Occipital lobe (tissue), 2 donors: Measurements from ENCODE around the gene FAM219A. TPM values are rescaled to one million over a fixed set of nuclear protein-coding genes. Genes with fewer than 3 reads are reported as not detected.
A peak's percentile ranks its signal among the peaks of the same experiment; 100 is the strongest.
"Not testable (repeated sequence)": the region's sequence is repeated elsewhere in the genome, so short reads cannot be mapped to it uniquely, and the experiment has no call there.

Experiments
- DNase-seq: peaks from one replicate; lab custom pipeline; 2025; lab: John Stamatoyannopoulos, UW
- total RNA-seq: library from RNA; depleted of rRNA; stranded (reverse); fragments of >200 nt; gene quantifications from one replicate; pipeline ENCODE4 v1.2.3, GENCODE V29; 2014

FAM219A gene
- total RNA-seq, 1 donor from 2014 or later, result 23.1 TPM

- no peak for DNase-seq
These were observed 14.4 kb downstream of the FAM219A start for GRCh38 chr9:34443976-34444375.

GRCh38 chr9:34443533-34443932 lies 14.8 kb downstream of the FAM219A start:
- DNase-seq, result no peak

GRCh38 chr9:34442770-34443169 lies 15.6 kb downstream of the FAM219A start:
- DNase-seq, result no peak

- DNase-seq, result no peak
These were observed 18.4 kb downstream of the FAM219A start for GRCh38 chr9:34440017-34440416.

- not testable (repeated sequence) for DNase-seq
These were observed 19.9 kb downstream of the FAM219A start for GRCh38 chr9:34438465-34438864.

GRCh38 chr9:34437926-34438307 lies 20.5 kb downstream of the FAM219A start:
- DNase-seq, result not testable (repeated sequence)

- DNase-seq, result no peak
These were observed 21.1 kb downstream of the FAM219A start for GRCh38 chr9:34437006-34437925.

- no peak for DNase-seq
These were observed 26.7 kb downstream of the FAM219A start for GRCh38 chr9:34431667-34432066.

GRCh38 chr9:34430843-34431437 lies 27.4 kb downstream of the FAM219A start:
- peak; percentile 69 for DNase-seq

- DNase-seq, result no peak
These were observed 29.9 kb downstream of the FAM219A start for GRCh38 chr9:34428325-34428958.

- no peak for DNase-seq
These were observed 31.9 kb downstream of the FAM219A start for GRCh38 chr9:34426347-34427074.

- DNase-seq, result no peak
These were observed 38.5 kb downstream of the FAM219A start for GRCh38 chr9:34419716-34420504.

GRCh38 chr9:34417734-34418133 lies 40.6 kb downstream of the FAM219A start:
- DNase-seq, result no peak

GRCh38 chr9:34413231-34413852 lies 45.0 kb downstream of the FAM219A start:
- DNase-seq, result no peak

GRCh38 chr9:34412336-34412735 lies 46.0 kb downstream of the FAM219A start:
- no peak for DNase-seq

- DNase-seq, result no peak
These were observed 49.2 kb downstream of the FAM219A start for GRCh38 chr9:34409154-34409553.

GRCh38 chr9:34408173-34408572 lies 50.2 kb downstream of the FAM219A start:
- no peak for DNase-seq

GRCh38 chr9:34406219-34406618 lies 52.2 kb downstream of the FAM219A start:
- DNase-seq, result no peak

- peak; percentile 25 for DNase-seq
These were observed 52.7 kb downstream of the FAM219A start for GRCh38 chr9:34405719-34406118.
